GM21381 (cell line): ENCODE results near the gene AQP3.
"Not testable (repeated sequence)": the region's sequence is repeated elsewhere in the genome, so short reads cannot be mapped to it uniquely, and the experiment has no call there.

ENCODE experiments used
- ATAC-seq: cut with Tn5 transposase; IDR thresholded peaks from one replicate; pipeline ENCODE4 v1.9.1; 2021; ENCODE audit warnings: mild to moderate bottlenecking, moderate library complexity; ENCODE audit not compliant: unreplicated experiment

AQP3 gene

GRCh38 chr9:33443464-33444154, 3.8 kb downstream of the AQP3 start:
- ATAC-seq = no peak

- no peak for ATAC-seq
Observed at GRCh38 chr9:33443047-33443446, 4.3 kb downstream of the AQP3 start.

- ATAC-seq = no peak
Observed at GRCh38 chr9:33442125-33442524, 5.3 kb downstream of the AQP3 start.

DNA sequence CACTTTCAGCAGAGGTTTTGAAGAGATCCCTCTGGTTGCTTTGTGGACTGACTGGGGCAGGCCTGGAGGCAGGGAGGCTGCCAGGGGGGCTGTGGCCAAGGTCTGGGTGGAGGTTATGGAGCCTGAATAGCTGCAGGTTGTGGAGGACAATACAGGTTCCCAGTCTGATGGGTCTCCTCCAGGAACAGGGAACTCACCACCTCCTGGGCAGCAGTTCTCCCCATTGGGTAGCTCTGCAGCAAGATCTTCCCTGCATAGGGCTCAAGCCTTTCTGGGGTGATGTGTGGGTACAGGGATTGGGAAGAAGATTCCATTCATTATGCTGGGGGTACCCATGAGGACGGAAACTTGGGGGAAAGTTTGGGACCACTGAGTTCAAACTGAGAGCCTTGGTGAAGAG, 6.8 kb downstream of the AQP3 start:
- no peak for ATAC-seq

- no peak for ATAC-seq
Observed at GRCh38 chr9:33440204-33440603, 7.2 kb downstream of the AQP3 start.

DNA sequence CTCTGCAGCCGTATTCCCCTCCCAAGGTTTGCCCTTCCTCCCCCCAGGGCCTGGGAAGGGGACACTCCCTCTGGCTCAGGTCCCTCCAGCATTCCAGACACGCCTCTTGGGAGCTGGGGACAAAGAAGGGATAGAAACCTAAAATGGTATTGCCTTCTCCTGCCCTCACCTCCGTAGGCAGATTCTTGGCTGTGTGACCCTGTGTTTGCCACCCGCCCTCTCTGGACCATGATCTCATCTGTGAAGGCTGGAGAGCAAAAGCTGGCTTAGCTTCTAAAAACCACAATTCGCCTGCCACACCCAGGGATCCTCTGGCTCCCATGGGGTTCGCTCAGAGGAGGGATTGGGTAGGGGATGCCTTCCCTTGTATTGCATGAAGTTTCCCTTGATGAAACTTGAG, 7.7 kb downstream of the AQP3 start:
- ATAC-seq = no peak

- no peak for ATAC-seq
Observed at GRCh38 chr9:33438926-33439680, 8.3 kb downstream of the AQP3 start.

DNA sequence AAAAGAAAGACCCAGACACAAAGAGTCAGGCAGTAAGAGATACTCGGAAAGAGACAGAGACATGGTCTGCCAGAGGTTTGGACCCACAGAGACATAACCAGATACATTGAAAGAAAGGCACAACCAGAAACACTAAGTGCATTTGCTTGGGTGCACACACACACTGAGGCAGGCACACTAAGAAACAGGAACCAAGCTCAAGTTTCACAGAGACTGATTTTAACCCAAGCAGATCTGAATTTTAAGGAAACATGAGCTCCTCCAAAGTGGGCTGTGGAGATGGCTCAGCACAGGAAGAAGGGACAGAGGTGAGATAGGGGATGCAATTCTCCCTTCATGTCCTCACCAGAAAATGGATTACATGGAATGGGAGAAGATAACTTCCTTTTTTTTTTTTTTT, 9.5 kb downstream of the AQP3 start:
- no peak for ATAC-seq

- ATAC-seq = no peak
Observed at GRCh38 chr9:33437205-33437604, 10.2 kb downstream of the AQP3 start.

DNA sequence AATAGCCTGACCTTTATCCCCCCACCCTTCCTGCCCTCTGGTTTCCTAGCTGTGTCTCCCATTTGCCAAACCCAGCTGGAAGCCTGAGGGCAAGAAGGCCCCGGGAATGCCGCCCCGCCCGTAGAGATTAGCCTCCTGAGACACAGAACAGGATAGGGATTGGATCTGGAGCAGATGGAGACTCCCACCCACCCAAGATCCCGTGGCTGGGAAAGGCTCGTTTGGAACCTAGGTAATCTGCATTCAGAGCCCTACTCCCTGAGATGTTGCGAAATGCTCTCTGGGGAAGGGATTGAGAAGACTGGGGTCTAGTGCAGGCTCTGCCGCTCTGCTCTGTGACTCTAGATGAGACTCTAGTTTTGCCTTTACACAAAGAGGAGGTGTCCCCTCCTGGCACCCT, 10.9 kb downstream of the AQP3 start:
- ATAC-seq = no peak

- ATAC-seq = no peak
Observed at GRCh38 chr9:33435821-33436277, 11.5 kb downstream of the AQP3 start.

GRCh38 chr9:33434317-33435105, 12.9 kb downstream of the AQP3 start:
- ATAC-seq = no peak

DNA sequence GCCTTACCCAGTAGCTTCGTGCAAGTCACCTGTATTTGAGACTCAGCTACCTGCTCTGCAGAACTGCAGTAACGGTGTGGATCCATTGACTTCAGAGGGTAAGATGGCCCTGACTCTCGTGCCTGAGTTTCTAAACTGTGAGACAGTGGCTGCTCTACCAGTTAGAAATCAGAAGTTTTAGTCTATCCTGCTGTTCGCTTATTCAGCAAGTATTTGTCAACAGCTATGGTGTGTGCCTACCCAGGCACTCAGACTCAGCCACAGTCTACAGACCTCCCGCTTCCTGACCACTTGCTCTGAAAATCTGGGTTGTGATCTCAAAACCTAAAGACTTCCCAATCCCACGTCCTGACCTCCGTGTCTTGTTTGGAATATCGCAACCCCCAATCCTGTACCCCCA, 13.5 kb downstream of the AQP3 start:
- ATAC-seq = no peak

- ATAC-seq = no peak
Observed at GRCh38 chr9:33431420-33431819, 16.0 kb downstream of the AQP3 start.

DNA sequence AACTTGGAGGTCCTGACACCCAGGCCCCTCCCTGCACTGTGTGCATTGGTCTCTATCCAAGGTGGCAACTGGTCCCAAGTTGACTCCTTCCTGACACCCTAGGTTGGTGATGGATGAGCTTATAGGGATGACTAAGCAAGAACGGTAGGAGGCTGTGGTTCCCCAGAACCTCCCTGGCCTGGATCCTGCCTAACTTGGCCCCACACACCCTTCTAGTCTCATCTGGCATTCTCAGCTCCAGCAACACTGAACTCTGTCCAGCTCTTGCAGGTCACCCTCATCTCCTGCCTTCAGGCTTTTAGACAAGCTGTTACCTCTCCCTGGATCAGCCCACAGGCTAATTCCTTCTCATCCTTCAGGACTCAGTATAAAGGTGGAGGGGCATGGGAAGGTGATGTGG, 16.5 kb downstream of the AQP3 start:
- ATAC-seq = no peak

DNA sequence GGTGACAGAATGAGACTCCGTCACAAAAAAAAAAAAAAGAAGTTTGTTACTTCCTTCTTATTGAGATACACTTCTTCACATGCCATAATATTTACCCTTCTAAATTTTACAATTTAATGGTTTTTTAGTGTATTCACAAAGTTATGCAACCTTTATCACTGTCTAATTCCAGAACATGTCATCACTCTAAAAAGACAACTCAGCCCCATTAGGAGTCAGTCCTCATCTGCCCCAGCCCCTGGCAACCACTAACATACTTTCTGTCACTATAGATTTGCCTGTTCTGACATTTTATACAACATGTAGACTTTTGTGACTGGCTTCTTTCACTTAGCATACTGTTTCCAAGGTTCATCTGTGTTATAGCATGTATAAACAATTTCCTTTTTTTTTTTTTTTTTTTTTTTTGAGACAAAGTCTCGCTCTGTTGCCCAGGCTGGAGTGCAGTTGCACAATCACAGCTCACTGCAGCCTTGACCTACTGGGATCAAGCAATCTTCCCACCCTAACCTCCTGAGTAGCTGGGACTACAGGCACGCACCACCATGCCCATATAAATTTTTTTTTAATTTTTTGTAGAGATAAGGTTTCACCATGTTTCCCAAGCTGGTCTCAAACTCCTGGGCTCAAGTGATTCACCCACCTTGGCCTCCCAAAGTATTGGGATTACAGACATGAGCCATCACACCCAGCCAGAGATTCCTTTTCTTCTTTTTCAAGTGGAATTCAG, 18.0 kb downstream of the AQP3 start:
- no peak for ATAC-seq

GRCh38 chr9:33426843-33427293, 20.5 kb downstream of the AQP3 start:
- no peak for ATAC-seq

GRCh38 chr9:33425128-33425533, 22.3 kb downstream of the AQP3 start:
- no peak for ATAC-seq

DNA sequence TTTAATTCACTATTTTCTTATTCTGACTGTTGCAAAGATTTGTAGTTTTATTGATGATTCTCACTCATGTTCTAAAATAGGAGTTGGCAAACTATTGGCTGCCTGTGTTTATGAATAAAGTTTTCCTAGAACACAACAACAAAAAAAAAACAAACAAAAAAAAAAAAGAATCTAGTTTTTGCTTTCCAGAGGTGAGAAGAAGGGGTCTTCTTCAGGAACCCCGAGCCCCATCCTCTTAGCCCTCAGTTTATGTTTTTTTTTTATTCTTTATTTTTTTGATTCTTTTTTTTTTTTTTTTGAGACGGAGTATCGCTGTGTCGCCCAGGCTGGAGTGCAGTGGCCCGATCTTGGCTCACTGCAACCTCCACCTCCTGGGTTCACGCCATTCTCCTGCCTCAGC, 22.9 kb downstream of the AQP3 start:
- ATAC-seq = not testable (repeated sequence)

DNA sequence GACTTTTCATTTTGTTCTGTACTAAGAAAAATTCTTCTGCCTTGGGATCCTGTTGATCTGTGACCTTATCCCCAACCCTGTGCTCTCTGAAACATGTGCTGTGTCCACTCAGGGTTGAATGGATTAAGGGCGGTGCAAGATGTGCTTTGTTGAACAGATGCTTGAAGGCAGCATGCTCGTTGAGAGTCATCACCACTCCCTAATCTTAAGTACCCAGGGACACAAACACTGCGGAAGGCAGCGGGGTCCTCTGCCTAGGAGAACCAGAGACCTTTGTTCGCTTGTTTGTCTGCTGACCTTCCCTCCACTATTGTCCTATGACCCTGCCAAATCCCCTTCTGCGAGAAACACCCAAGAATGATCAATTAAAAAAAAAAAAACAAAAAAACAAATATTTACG, 23.4 kb downstream of the AQP3 start:
- not testable (repeated sequence) for ATAC-seq

DNA sequence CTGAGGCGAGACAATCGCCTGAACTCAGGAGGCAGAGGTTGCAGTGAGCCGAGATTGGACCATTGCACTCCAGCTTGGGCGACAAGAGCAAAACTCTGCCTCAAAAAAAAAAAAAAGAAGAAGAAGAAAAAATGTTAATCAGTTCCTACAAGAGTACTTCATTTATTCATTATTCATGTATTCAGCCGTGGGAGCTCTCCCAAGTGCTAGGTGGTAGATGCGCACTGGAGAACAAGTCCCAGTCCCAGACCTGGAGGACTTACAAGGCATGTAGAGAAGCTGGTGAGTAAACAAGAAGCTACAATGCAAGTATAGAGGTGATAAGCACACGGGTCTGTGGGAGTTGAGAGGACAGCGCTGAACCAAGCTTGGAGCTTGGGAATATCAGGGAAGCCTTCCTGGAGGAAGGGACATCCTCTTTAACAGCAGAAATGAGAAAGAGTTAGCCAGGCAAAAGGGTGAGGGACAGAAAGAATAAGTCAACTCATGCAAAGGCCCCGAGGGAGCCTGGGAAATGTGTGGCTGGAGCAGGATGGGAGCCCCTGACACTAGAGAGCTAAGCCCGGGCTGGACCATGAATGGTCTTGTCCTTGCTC, 27.6 kb downstream of the AQP3 start:
- no peak for ATAC-seq
